OCI-LY7 (cell line): Measurements from ENCODE around the gene PPP6R3. TPM values are rescaled to one million over a fixed set of nuclear protein-coding genes. Genes with fewer than 3 reads are reported as not detected.

Source experiments
- BruUV-seq: library from RNA; stranded (reverse); fragments of 400-500 nt; replicated peaks from 2 replicates; lab custom pipeline; 2021; lab: Mats Ljungman, UMichigan
- CTCF ChIA-PET: fragments of 300-600 bp; sonication (Branson Sonifier 250); formaldehyde crosslinking; loops from one replicate; lab custom pipeline; 2022; ENCODE audit warnings: antibody characterized with exemption; ENCODE audit not compliant: unreplicated experiment; lab: Charles Lee
- POLR2A ChIA-PET: fragments of 300-600 bp; sonication (Branson Sonifier 250); formaldehyde crosslinking; loops from one replicate; lab custom pipeline; 2022; ENCODE audit warnings: antibody characterized with exemption; lab: Charles Lee
- DNase-seq: peaks from one replicate; pipeline ENCODE4 v3.0.0-alpha.2; 2015; ENCODE audit warnings: low spot score
- H2AFZ ChIP-seq: fragments of 200-600 bp; sonication (generic), shearing (Covaris generic); 2 replicates; pipeline ENCODE4 v1.6.1; 2014; ENCODE audit warnings: mild to moderate bottlenecking, antibody characterized with exemption, low read length, moderate library complexity
- H3K27ac ChIP-seq: fragments of 200-600 bp; sonication (generic); 2 replicates; pipeline ENCODE4 v1.5.1; 2014; ENCODE audit warnings: mixed run types, low read depth, mild to moderate bottlenecking, moderate library complexity, low read length, inconsistent platforms; ENCODE audit not compliant: poor library complexity, severe bottlenecking
- H3K36me3 ChIP-seq: fragments of 200-600 bp; sonication (generic); 2 replicates; pipeline ENCODE4 v1.6.1; 2014; ENCODE audit warnings: mild to moderate bottlenecking, antibody characterized with exemption, low read length, moderate library complexity, mixed read lengths; ENCODE audit not compliant: insufficient read depth
- H3K4me1 ChIP-seq: fragments of 200-600 bp; sonication (generic); 2 replicates; pipeline ENCODE4 v1.5.1; 2014; ENCODE audit warnings: mild to moderate bottlenecking, low read length; ENCODE audit not compliant: insufficient read depth, poor library complexity, severe bottlenecking
- H3K4me2 ChIP-seq: fragments of 200-600 bp; sonication (generic); 2 replicates; pipeline ENCODE4 v1.6.1; 2014; ENCODE audit warnings: mild to moderate bottlenecking, low read length
- H3K4me3 ChIP-seq: fragments of 200-600 bp; sonication (generic); 2 replicates; pipeline ENCODE4 v1.5.1; 2014; ENCODE audit warnings: mild to moderate bottlenecking, low read depth, low read length; ENCODE audit not compliant: poor library complexity, severe bottlenecking
- H3K79me2 ChIP-seq: fragments of 200-600 bp; sonication (generic); 2 replicates; pipeline ENCODE4 v1.6.1; 2016; ENCODE audit warnings: low read depth, mild to moderate bottlenecking, low read length, moderate library complexity, mixed read lengths; ENCODE audit not compliant: insufficient read depth
- H3K9me2 ChIP-seq: fragments of 200-600 bp; sonication (generic); 2 replicates; pipeline ENCODE4 v1.6.1; 2016; ENCODE audit warnings: mild to moderate bottlenecking, low read length, mixed read lengths; ENCODE audit not compliant: insufficient read depth
- H3K9me3 ChIP-seq: fragments of 200-600 bp; sonication (generic); 2 replicates; pipeline ENCODE4 v1.6.1; 2014; ENCODE audit warnings: mild to moderate bottlenecking, mixed run types, low read length, mixed read lengths
- H4K20me1 ChIP-seq: fragments of 200-600 bp; sonication (generic); 2 replicates; pipeline ENCODE4 v1.6.1; 2014; ENCODE audit warnings: mild to moderate bottlenecking, antibody characterized with exemption, low read length, moderate library complexity, mixed read lengths; ENCODE audit not compliant: insufficient read depth
- EZH2phosphoT487 ChIP-seq: fragments of 200-600 bp; sonication (generic); IDR thresholded peaks from 2 replicates; pipeline ENCODE4 v1.6.1; 2018; ENCODE audit warnings: low read depth, borderline replicate concordance, mild to moderate bottlenecking, mixed run types, antibody characterized with exemption, low read length, moderate library complexity, mixed read lengths
- intact Hi-C: fragments of 100-400 bp; cut with micrococcal nuclease; formaldehyde crosslinking; loops from one replicate; pipeline ENCODE4 v1.10.0; 2022; ENCODE audit not compliant: unreplicated experiment
- total RNA-seq, 2 experiments: library from RNA; depleted of rRNA in 1 of 2; stranded (reverse); fragments of >200 nt in 1 of 2; shearing (Covaris generic) in 1 of 2; gene quantifications; 2 replicates each; pipeline ENCODE4 v1.2.3, GENCODE V29; 2014 to 2022
- TF ChIP-seq, protein P1 (sequence below): fragments of 200-600 bp; sonication (generic); conservative IDR thresholded peaks from 2 replicates; pipeline ENCODE4 v1.5.1; 2014; ENCODE audit warnings: mild to moderate bottlenecking, antibody characterized with exemption, low read length, moderate library complexity, mixed read lengths

Gene PPP6R3
- total RNA-seq, 2 experiments from 2014 or later: 122 to 151 TPM

GRCh38 chr11:68551777-68552176 is 91.2 kb downstream of the PPP6R3 start:
- H3K4me1 ChIP-seq: no peaks in the 10 kb centered on the region
- CTCF ChIA-PET: no interaction called here
- intact Hi-C loops: no loop called here

DNA sequence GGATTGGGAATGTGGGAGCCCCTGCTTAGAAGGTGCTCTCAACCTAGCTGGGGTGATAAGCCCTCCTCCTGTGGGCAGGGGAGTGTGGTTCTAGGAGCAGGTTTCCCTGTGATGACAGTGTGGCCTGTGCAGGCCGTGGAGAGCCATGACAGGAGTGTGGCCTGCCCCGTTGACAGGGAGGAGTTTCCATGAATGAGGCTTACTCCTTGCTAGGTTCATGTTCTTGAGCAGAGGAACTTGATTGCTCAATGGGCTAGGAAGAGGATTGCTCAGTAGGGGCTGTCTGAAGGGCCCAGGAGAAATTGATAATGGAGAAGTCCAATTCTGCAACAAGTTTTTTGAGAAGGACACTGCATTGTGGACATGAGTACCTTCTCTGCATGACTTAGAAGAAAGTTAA is 92.0 kb downstream of the PPP6R3 start:
- intact Hi-C loops: no loop called here
- Histone ChIP-seq H3K4me3 (no peak overlapping the region), H3K36me3 (peaks cover 93% of the 10 kb centered on the region), H3K9me3 (no peaks in the 10 kb centered on the region), H3K27ac (no peak overlapping the region), H3K9me2 (no peaks in the 10 kb centered on the region), H2AFZ (no peak overlapping the region), H3K79me2 (peaks cover 3% of the 10 kb centered on the region; the same call in 1 of the 2 replicates), H4K20me1 (0 out of 2 replicates have a peak, but pooled peaks cover 12% of the 10 kb centered on the region), H3K4me1 (no peaks in the 10 kb centered on the region), H3K4me2 (no peak overlapping the region)
- no peak for DNase-seq
- no TSS peak for BruUV-seq
- ChIA-PET CTCF (no interaction called here), POLR2A (no interaction called here)
- TF ChIP-seq EZH2phosphoT487: no peak
- TF ChIP-seq, protein P1, sequence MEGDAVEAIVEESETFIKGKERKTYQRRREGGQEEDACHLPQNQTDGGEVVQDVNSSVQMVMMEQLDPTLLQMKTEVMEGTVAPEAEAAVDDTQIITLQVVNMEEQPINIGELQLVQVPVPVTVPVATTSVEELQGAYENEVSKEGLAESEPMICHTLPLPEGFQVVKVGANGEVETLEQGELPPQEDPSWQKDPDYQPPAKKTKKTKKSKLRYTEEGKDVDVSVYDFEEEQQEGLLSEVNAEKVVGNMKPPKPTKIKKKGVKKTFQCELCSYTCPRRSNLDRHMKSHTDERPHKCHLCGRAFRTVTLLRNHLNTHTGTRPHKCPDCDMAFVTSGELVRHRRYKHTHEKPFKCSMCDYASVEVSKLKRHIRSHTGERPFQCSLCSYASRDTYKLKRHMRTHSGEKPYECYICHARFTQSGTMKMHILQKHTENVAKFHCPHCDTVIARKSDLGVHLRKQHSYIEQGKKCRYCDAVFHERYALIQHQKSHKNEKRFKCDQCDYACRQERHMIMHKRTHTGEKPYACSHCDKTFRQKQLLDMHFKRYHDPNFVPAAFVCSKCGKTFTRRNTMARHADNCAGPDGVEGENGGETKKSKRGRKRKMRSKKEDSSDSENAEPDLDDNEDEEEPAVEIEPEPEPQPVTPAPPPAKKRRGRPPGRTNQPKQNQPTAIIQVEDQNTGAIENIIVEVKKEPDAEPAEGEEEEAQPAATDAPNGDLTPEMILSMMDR: no peak

More at GRCh38 chr11:68551777-68552176, 91.2 kb downstream of the PPP6R3 start:
- H2AFZ ChIP-seq: no peak overlapping the region
- no peaks in the 10 kb centered on the region for H3K9me2 ChIP-seq
- TF ChIP-seq, protein P1: no peak
- no peak for TF ChIP-seq EZH2phosphoT487
- H3K9me3 ChIP-seq: no peaks in the 10 kb centered on the region
- POLR2A ChIA-PET: no interaction called here
- no peak overlapping the region for H3K27ac ChIP-seq
- 0 out of 2 replicates have a peak, but pooled peaks cover 12% of the 10 kb centered on the region for H4K20me1 ChIP-seq
- no TSS peak for BruUV-seq
- no peak for DNase-seq
- H3K4me3 ChIP-seq: no peak overlapping the region
- peaks cover 93% of the 10 kb centered on the region for H3K36me3 ChIP-seq
- H3K4me2 ChIP-seq: no peak overlapping the region
- H3K79me2 ChIP-seq: 0 out of 2 replicates have a peak, but pooled peaks cover 3% of the 10 kb centered on the region

- intact Hi-C loops: no loop called here
- CTCF ChIA-PET: no interaction called here
- no peak overlapping the region for H3K4me2 ChIP-seq
- no peaks in the 10 kb centered on the region for H3K9me3 ChIP-seq
- no peak overlapping the region for H2AFZ ChIP-seq
- H3K4me1 ChIP-seq: no peaks in the 10 kb centered on the region
- no peak overlapping the region for H3K4me3 ChIP-seq
- H3K79me2 ChIP-seq: no peaks in the 10 kb centered on the region; the same call in 1 of the 2 replicates
- POLR2A ChIA-PET: no interaction called here
- H3K36me3 ChIP-seq: peaks cover 93% of the 10 kb centered on the region
- H3K9me2 ChIP-seq: no peaks in the 10 kb centered on the region
- H3K27ac ChIP-seq: no peak overlapping the region
- TF ChIP-seq, protein P1: no peak
- TF ChIP-seq EZH2phosphoT487: no peak
- BruUV-seq: no TSS peak
- DNase-seq: no peak
- H4K20me1 ChIP-seq: peaks cover 5% of the 10 kb centered on the region; the same call in 1 of the 2 replicates
Measured at GRCh38 chr11:68560216-68560615, 99.7 kb downstream of the PPP6R3 start.
